ENCODE data around the gene SPSB2.

SPSB2 gene

DNA sequence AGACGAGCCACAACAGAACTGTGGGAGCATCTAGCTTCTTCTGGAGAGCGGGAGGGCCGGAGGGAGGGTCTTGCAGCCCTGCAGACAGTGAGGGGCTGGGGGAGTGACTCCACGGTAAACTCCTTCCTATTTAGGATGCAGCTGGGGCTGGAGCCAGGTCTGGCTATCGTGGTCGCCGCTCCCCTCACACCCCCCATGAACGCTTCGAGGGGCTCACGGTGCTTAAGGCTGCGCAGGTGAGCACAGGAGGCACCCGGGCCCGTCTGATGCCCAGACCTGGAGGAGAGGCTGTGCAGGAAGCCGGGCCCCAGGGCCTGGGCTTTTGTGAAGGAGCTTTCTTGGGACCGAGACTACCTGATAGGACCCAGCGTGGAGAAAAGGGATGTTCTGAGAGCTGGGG is 36.3 kb downstream of the SPSB2 start:
- H3K36me3 ChIP-seq (ENCODE audit: insufficient read depth, low read length) = no peaks in the 10 kb centered on the region

DNA sequence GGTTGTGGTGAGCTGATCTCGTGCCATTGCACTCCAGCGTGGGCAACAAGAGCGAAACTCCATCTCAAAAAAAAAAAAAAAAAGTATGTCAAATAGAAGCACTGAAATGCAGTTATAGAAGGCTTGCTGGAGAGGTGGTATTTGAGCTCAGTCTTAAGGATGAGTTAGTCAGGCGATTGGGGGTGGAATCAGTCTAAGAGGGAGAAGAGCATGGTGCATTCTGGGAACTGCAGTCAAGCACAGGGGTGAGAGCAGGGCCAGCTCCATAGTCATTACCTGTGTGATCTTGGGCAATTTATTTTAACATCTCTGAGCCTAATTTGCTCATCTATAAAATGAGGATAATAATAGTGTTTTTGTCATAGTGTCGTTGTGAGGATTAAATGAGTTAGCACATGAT is 38.2 kb downstream of the SPSB2 start:
- no peak for TF ChIP-seq EZH2 (IDR thresholded peaks at IDR 0.05; ENCODE audit: borderline replicate concordance, low read depth, low read length, severe bottlenecking)
- TF ChIP-seq, protein P1, sequence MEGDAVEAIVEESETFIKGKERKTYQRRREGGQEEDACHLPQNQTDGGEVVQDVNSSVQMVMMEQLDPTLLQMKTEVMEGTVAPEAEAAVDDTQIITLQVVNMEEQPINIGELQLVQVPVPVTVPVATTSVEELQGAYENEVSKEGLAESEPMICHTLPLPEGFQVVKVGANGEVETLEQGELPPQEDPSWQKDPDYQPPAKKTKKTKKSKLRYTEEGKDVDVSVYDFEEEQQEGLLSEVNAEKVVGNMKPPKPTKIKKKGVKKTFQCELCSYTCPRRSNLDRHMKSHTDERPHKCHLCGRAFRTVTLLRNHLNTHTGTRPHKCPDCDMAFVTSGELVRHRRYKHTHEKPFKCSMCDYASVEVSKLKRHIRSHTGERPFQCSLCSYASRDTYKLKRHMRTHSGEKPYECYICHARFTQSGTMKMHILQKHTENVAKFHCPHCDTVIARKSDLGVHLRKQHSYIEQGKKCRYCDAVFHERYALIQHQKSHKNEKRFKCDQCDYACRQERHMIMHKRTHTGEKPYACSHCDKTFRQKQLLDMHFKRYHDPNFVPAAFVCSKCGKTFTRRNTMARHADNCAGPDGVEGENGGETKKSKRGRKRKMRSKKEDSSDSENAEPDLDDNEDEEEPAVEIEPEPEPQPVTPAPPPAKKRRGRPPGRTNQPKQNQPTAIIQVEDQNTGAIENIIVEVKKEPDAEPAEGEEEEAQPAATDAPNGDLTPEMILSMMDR (IDR thresholded peaks at IDR 0.05; ENCODE audit: borderline replicate concordance, extremely low read depth, low read length, poor library complexity, severe bottlenecking) = no peak
- no peak overlapping the region for H3K4me3 ChIP-seq (ENCODE audit: low read depth in 1 of 2, low read length in 2 of 2)
- H3K4me1 ChIP-seq (ENCODE audit: insufficient read depth, low read length) = no peaks in the 10 kb centered on the region
- no peak overlapping the region for H3K9ac ChIP-seq (ENCODE audit: low read depth, low read length)
- H2AFZ ChIP-seq (ENCODE audit: low read depth, low read length) = no peak overlapping the region
- peaks cover 29% of the 10 kb centered on the region for H3K27me3 ChIP-seq (ENCODE audit: insufficient read depth, low read length, poor library complexity)
- H3K79me2 ChIP-seq (ENCODE audit: insufficient read depth, low read length) = no peaks in the 10 kb centered on the region
- no peak for ATAC-seq (ENCODE audit: insufficient read depth, low read depth)
- no peaks in the 10 kb centered on the region for H3K36me3 ChIP-seq (ENCODE audit: insufficient read depth, low read length)
- no peak overlapping the region for H3K4me2 ChIP-seq (ENCODE audit: insufficient read depth, low read length)
- H4K20me1 ChIP-seq (ENCODE audit: insufficient read depth, low read length) = no peaks in the 10 kb centered on the region; the same call in 1 of the 2 replicates
- H3K9me3 ChIP-seq (ENCODE audit: insufficient read depth, low read length, severe bottlenecking) = no peaks in the 10 kb centered on the region
- no peak overlapping the region for H3K27ac ChIP-seq (ENCODE audit: low read length)
- DNase-seq = no peak

More for the DNA sequence above, 36.3 kb downstream of the SPSB2 start:
- H3K79me2 ChIP-seq (ENCODE audit: insufficient read depth, low read length) = no peaks in the 10 kb centered on the region
- H3K27ac ChIP-seq (ENCODE audit: low read length) = no peak overlapping the region
- H3K27me3 ChIP-seq (ENCODE audit: insufficient read depth, low read length, poor library complexity) = peaks cover 9% of the 10 kb centered on the region
- H3K4me2 ChIP-seq (ENCODE audit: insufficient read depth, low read length) = no peak overlapping the region
- no peak for TF ChIP-seq EZH2 (IDR thresholded peaks at IDR 0.05; ENCODE audit: borderline replicate concordance, low read depth, low read length, severe bottlenecking)
- ATAC-seq (ENCODE audit: insufficient read depth, low read depth) = no peak
- H3K9me3 ChIP-seq (ENCODE audit: insufficient read depth, low read length, severe bottlenecking) = no peaks in the 10 kb centered on the region
- H4K20me1 ChIP-seq (ENCODE audit: insufficient read depth, low read length) = no peaks in the 10 kb centered on the region
- DNase-seq = no peak
- H2AFZ ChIP-seq (ENCODE audit: low read depth, low read length) = no peak overlapping the region
- H3K4me1 ChIP-seq (ENCODE audit: insufficient read depth, low read length) = no peaks in the 10 kb centered on the region
- no peak overlapping the region for H3K9ac ChIP-seq (ENCODE audit: low read depth, low read length)
- H3K4me3 ChIP-seq (ENCODE audit: low read depth in 1 of 2, low read length in 2 of 2) = no peak overlapping the region

DNA sequence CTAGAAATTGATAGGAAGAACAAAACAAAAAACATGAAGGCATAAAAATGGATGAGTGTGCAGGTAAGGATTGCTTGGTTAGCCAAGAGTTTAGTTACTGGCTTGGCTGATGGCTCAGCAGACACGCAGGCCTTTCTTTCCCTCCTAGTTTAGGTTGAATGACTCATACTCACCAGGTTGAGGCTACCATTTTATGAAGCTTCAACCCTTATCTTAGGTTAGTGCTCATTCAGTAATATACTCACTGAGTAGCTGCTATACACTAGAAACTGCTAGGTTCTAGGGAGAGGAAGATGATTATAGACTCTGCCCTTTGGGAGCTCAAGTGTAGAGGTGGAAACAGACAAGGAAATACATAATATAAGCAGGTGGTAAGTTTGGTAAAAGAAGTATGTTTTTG is 38.8 kb downstream of the SPSB2 start:
- no peaks in the 10 kb centered on the region for H3K9me3 ChIP-seq (ENCODE audit: insufficient read depth, low read length, severe bottlenecking)
- TF ChIP-seq EZH2 (IDR thresholded peaks at IDR 0.05; ENCODE audit: borderline replicate concordance, low read depth, low read length, severe bottlenecking) = no peak
- TF ChIP-seq, protein P1 (IDR thresholded peaks at IDR 0.05; ENCODE audit: borderline replicate concordance, extremely low read depth, low read length, poor library complexity, severe bottlenecking) = no peak
- DNase-seq = no peak
- no peak overlapping the region for H2AFZ ChIP-seq (ENCODE audit: low read depth, low read length)
- peaks cover 35% of the 10 kb centered on the region for H3K27me3 ChIP-seq (ENCODE audit: insufficient read depth, low read length, poor library complexity)
- peaks cover 3% of the 10 kb centered on the region; the same call in 1 of the 2 replicates for H4K20me1 ChIP-seq (ENCODE audit: insufficient read depth, low read length)
- no peak overlapping the region for H3K9ac ChIP-seq (ENCODE audit: low read depth, low read length)
- H3K4me1 ChIP-seq (ENCODE audit: insufficient read depth, low read length) = peaks cover under 1% of the 10 kb centered on the region
- H3K4me2 ChIP-seq (ENCODE audit: insufficient read depth, low read length) = no peak overlapping the region
- H3K79me2 ChIP-seq (ENCODE audit: insufficient read depth, low read length) = no peaks in the 10 kb centered on the region
- H3K4me3 ChIP-seq (ENCODE audit: low read depth in 1 of 2, low read length in 2 of 2) = no peak overlapping the region
- no peak for ATAC-seq (ENCODE audit: insufficient read depth, low read depth)
- H3K27ac ChIP-seq (ENCODE audit: low read length) = no peak overlapping the region
- H3K36me3 ChIP-seq (ENCODE audit: insufficient read depth, low read length) = no peaks in the 10 kb centered on the region

DNA sequence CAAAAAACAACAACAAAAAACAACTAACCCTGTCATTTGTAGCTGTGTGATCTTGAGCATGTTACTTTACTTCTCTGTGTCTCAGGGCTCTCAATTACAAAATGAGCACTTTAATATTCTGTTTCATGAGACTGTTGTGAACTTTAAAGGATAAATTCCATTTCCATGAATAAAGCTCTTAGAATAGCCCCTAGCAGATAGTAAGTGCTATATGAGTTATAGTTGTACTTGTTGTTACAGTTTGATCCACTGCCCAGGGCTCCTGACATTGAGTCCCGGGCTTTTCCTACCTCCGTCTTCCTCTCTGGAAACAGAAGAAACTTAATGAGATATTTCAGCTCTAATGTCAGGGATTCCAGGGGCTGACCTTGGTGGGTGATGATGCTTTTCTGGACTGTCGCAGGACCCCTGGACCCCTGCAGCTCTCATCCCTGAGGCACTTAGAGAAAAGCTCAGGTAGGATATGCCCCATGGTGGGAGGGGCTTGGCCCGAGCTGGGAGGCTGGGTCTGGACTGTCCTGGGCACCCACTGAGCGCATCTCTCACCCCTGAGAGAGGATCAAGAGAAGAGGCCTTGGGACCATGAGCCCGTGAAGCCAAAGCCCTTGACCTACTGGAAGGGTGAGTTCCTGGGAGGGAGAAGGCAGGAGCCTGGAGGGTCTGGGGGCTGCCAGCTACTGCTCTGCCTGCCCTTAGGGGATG is 39.8 kb downstream of the SPSB2 start:
- Histone ChIP-seq H4K20me1 (ENCODE audit: insufficient read depth, low read length) (peaks cover 3% of the 10 kb centered on the region; the same call in 1 of the 2 replicates), H3K27me3 (ENCODE audit: insufficient read depth, low read length, poor library complexity) (peaks cover 40% of the 10 kb centered on the region), H3K4me2 (ENCODE audit: insufficient read depth, low read length) (no peak overlapping the region), H3K9me3 (ENCODE audit: insufficient read depth, low read length, severe bottlenecking) (no peaks in the 10 kb centered on the region), H3K79me2 (ENCODE audit: insufficient read depth, low read length) (no peaks in the 10 kb centered on the region), H3K4me3 (ENCODE audit: low read depth in 1 of 2, low read length in 2 of 2) (no peak overlapping the region), H2AFZ (ENCODE audit: low read depth, low read length) (no peak overlapping the region), H3K9ac (ENCODE audit: low read depth, low read length) (no peak overlapping the region), H3K27ac (ENCODE audit: low read length) (no peak overlapping the region), H3K4me1 (ENCODE audit: insufficient read depth, low read length) (peaks cover 10% of the 10 kb centered on the region), H3K36me3 (ENCODE audit: insufficient read depth, low read length) (no peaks in the 10 kb centered on the region)
- no peak for ATAC-seq (ENCODE audit: insufficient read depth, low read depth)
- no peak for TF ChIP-seq EZH2 (IDR thresholded peaks at IDR 0.05; ENCODE audit: borderline replicate concordance, low read depth, low read length, severe bottlenecking)
- TF ChIP-seq, protein P1 (IDR thresholded peaks at IDR 0.05; ENCODE audit: borderline replicate concordance, extremely low read depth, low read length, poor library complexity, severe bottlenecking) = no peak
- DNase-seq = no peak

All from DND-41 (cell line).